ENCODE data around the gene ZBTB5. TPM values are rescaled to one million over a fixed set of nuclear protein-coding genes. Genes with fewer than 3 reads are reported as not detected.

Gene ZBTB5
- total and polyA plus RNA-seq, 2 of the 4 experiments (the other 2 are of a cell fraction): 6.3 to 9.1 TPM

GRCh38 chr9:37443566-37443965 lies 21.7 kb downstream of the ZBTB5 start:
- DNase-seq: no peak
- Histone ChIP-seq H3K18ac (ENCODE audit: low read depth, low read length) (no peak overlapping the region), H3K4me2 (ENCODE audit: low read depth, low read length) (no peak overlapping the region), H2AK9ac (replicated peaks; ENCODE audit: low read depth, low read length, poor library complexity) (no peak overlapping the region), H3K27ac (ENCODE audit: insufficient read depth, low read length) (no peak overlapping the region), H2BK120ac (ENCODE audit: low read depth, low read length) (no peak overlapping the region), H3K27me3 (ENCODE audit: control insufficient read depth, insufficient read depth, low read length) (no peaks in the 10 kb centered on the region), H2BK15ac (ENCODE audit: low read depth, low read length) (no peak overlapping the region), H4K91ac (ENCODE audit: insufficient read depth, low read depth, low read length) (no peak overlapping the region), H3K56ac (ENCODE audit: extremely low read depth, insufficient read depth, low read length) (no peak overlapping the region), H3K9me3 (ENCODE audit: control insufficient read depth, insufficient read depth, low read length) (no peaks in the 10 kb centered on the region), H3K14ac (replicated peaks; ENCODE audit: low read depth, low read length) (no peak overlapping the region), H2BK20ac (ENCODE audit: low read depth, low read length) (no peak overlapping the region), H2BK5ac (ENCODE audit: low read depth, low read length, poor library complexity, severe bottlenecking) (no peak overlapping the region), H3K36me3 (ENCODE audit: control insufficient read depth, insufficient read depth, low read length) (peaks cover 32% of the 10 kb centered on the region), H3K23ac (ENCODE audit: low read depth, low read length) (no peak overlapping the region), H3K4ac (ENCODE audit: low read depth, low read length) (no peak overlapping the region), H3K9ac (ENCODE audit: low read depth, low read length) (no peak overlapping the region), H2AK5ac (ENCODE audit: low read depth, low read length) (no peak overlapping the region), H4K8ac (ENCODE audit: low read depth in 2 of 2, low read length in 2 of 2) (no peak overlapping the region), H2AFZ (replicated peaks; ENCODE audit: low read length, poor library complexity) (no peak overlapping the region), H4K20me1 (ENCODE audit: insufficient read depth, low read length) (peaks cover 20% of the 10 kb centered on the region; the same call in 1 of the 2 replicates), H3K9me1 (ENCODE audit: insufficient read depth, low read length) (peaks cover 10% of the 10 kb centered on the region), H4K5ac (ENCODE audit: low read depth, low read length) (no peak overlapping the region), H3K4me3 (ENCODE audit: insufficient read depth, low read depth, low read length) (no peak overlapping the region), H3K79me1 (ENCODE audit: low read depth in 1 of 2, low read length in 2 of 2) (peaks cover 38 to 82% of the 10 kb centered on the region in 2 experiments), H3K4me1 (ENCODE audit: control insufficient read depth, insufficient read depth, low read length) (peaks cover 16% of the 10 kb centered on the region)
- ATAC-seq (ENCODE audit: low read depth): no peak
- dilution Hi-C loops (cut with HindIII; ENCODE audit: low sequenced_read_pairs, unreplicated experiment) (no loop called here), intact Hi-C loops (cut with micrococcal nuclease) (no loop called here), in situ Hi-C loops (cut with MboI; ENCODE audit: low sequenced_read_pairs) (no loop called here)
- TF ChIP-seq FOS (IDR thresholded peaks at IDR 0.05; ENCODE audit: low read depth, low read length) (no peak), SMC3 (IDR thresholded peaks at IDR 0.05; ENCODE audit: low read depth, low read length) (no peak), MXI1 (IDR thresholded peaks at IDR 0.05; ENCODE audit: borderline replicate concordance, low read depth, low read length) (no peak), MAZ (IDR thresholded peaks at IDR 0.05; ENCODE audit: borderline replicate concordance, low read depth, low read length) (no peak), RFX5 (IDR thresholded peaks at IDR 0.05; ENCODE audit: low read depth, low read length) (no peak), CEBPB (IDR thresholded peaks at IDR 0.05; ENCODE audit: low read depth, low read length) (no peak), MAFK (IDR thresholded peaks at IDR 0.05; ENCODE audit: low read depth, low read length) (no peak), BHLHE40 (IDR thresholded peaks at IDR 0.05; ENCODE audit: low read depth, low read length) (no peak), RAD21 (IDR thresholded peaks at IDR 0.05; ENCODE audit: low read length) (no peak)
- TF ChIP-seq, protein P1, sequence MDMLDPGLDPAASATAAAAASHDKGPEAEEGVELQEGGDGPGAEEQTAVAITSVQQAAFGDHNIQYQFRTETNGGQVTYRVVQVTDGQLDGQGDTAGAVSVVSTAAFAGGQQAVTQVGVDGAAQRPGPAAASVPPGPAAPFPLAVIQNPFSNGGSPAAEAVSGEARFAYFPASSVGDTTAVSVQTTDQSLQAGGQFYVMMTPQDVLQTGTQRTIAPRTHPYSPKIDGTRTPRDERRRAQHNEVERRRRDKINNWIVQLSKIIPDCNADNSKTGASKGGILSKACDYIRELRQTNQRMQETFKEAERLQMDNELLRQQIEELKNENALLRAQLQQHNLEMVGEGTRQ (IDR thresholded peaks at IDR 0.05; ENCODE audit: low read depth, low read length): no peak
- TF ChIP-seq, protein P2, sequence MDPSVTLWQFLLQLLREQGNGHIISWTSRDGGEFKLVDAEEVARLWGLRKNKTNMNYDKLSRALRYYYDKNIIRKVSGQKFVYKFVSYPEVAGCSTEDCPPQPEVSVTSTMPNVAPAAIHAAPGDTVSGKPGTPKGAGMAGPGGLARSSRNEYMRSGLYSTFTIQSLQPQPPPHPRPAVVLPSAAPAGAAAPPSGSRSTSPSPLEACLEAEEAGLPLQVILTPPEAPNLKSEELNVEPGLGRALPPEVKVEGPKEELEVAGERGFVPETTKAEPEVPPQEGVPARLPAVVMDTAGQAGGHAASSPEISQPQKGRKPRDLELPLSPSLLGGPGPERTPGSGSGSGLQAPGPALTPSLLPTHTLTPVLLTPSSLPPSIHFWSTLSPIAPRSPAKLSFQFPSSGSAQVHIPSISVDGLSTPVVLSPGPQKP (IDR thresholded peaks at IDR 0.05; ENCODE audit: borderline replicate concordance, low read depth, low read length): no peak
- ChIA-PET CTCF (no interaction called here), POLR2A (ENCODE audit: unreplicated experiment) (no interaction called here)
- no TSS peak for BruUV-seq (replicated peaks)
- no CpG with 5 or more reads among the region's 5 CpGs for WGBS, 2 experiments (ENCODE audit: extremely low coverage in 2 of 2, insufficient read length in 1 of 2)

Data from IMR-90 (cell line).